Neural cell (in vitro differentiated cells): Measurements from ENCODE around the gene RERE. TPM values are rescaled to one million over a fixed set of nuclear protein-coding genes. Genes with fewer than 3 reads are reported as not detected.

ENCODE experiments used
- H2AFZ ChIP-seq: fragments of 200-600, 300-800 bp; sonication (generic), shearing (Covaris generic); 2 replicates; pipeline ENCODE4 v1.6.0; 2014; ENCODE audit warnings: low read depth, mild to moderate bottlenecking, antibody characterized with exemption, low read length, moderate library complexity
- H3F3A ChIP-seq: fragments of 200-600 bp; shearing (Covaris generic); 2 replicates; pipeline ENCODE4 v1.6.1; 2016; ENCODE audit warnings: mild to moderate bottlenecking, moderate library complexity, mixed read lengths, antibody characterized with exemption, low read length; ENCODE audit not compliant: insufficient read depth, poor library complexity, severe bottlenecking
- H3K27ac ChIP-seq: fragments of 200-600, 300-800 bp; sonication (generic), shearing (Covaris generic); 2 replicates; pipeline ENCODE4 v1.5.1; 2014; ENCODE audit warnings: mild to moderate bottlenecking, low read length, moderate library complexity
- H3K27me3 ChIP-seq: fragments of 300-800, 200-600 bp; sonication (generic), shearing (Covaris generic); 2 replicates; pipeline ENCODE4 v1.6.0; 2014; ENCODE audit warnings: mild to moderate bottlenecking, low read depth, low read length, moderate library complexity; ENCODE audit not compliant: insufficient read depth
- H3K36me3 ChIP-seq: fragments of 300-800, 200-600 bp; sonication (generic), shearing (Covaris generic); 2 replicates; pipeline ENCODE4 v1.5.1; 2014; ENCODE audit warnings: mild to moderate bottlenecking, antibody characterized with exemption, low read length, moderate library complexity; ENCODE audit not compliant: insufficient read depth
- H3K4me2 ChIP-seq: fragments of 300-800, 200-600 bp; sonication (generic), shearing (Covaris generic); 2 replicates; pipeline ENCODE4 v1.6.0; 2014; ENCODE audit warnings: mild to moderate bottlenecking, low read length
- H3K4me3 ChIP-seq: fragments of 300-800, 200-600 bp; sonication (generic), shearing (Covaris generic); 2 replicates; pipeline ENCODE4 v1.5.1; 2014; ENCODE audit warnings: mild to moderate bottlenecking, low read length, moderate library complexity
- H3K79me2 ChIP-seq: fragments of 200-600 bp; shearing (Covaris generic); replicated peaks from 2 replicates; pipeline ENCODE4 v1.6.0; 2014; ENCODE audit warnings: mild to moderate bottlenecking, low read length, moderate library complexity; ENCODE audit not compliant: insufficient read depth
- H3K9ac ChIP-seq: fragments of 300-800, 200-600 bp; sonication (generic), shearing (Covaris generic); 2 replicates; pipeline ENCODE4 v1.6.1; 2016; ENCODE audit warnings: mild to moderate bottlenecking, low read length, mixed read lengths
- H3K9me2 ChIP-seq: fragments of 200-600 bp; shearing (Covaris generic); 2 replicates; pipeline ENCODE4 v1.6.1; 2016; ENCODE audit warnings: mild to moderate bottlenecking, low read length, mixed read lengths; ENCODE audit not compliant: insufficient read depth
- H3K9me3 ChIP-seq: fragments of 200-600, 300-800 bp; sonication (generic), shearing (Covaris generic); 2 replicates; pipeline ENCODE4 v1.6.1; 2016; ENCODE audit warnings: mild to moderate bottlenecking, mixed run types, low read length, moderate library complexity, mixed read lengths
- H4K20me1 ChIP-seq: fragments of 200-600 bp; shearing (Covaris generic); 2 replicates; pipeline ENCODE4 v1.6.1; 2016; ENCODE audit warnings: mild to moderate bottlenecking, mixed run types; ENCODE audit not compliant: insufficient read depth
- EP300 ChIP-seq: fragments of 450-650 bp; conservative IDR thresholded peaks from 2 replicates; pipeline ENCODE4 v1.6.1; 2014; ENCODE audit warnings: antibody characterized with exemption, mild to moderate bottlenecking, moderate library complexity; ENCODE audit not compliant: poor library complexity, severe bottlenecking
- EZH2 ChIP-seq: fragments of 200-600, 300-800 bp; shearing (Covaris generic), sonication (generic); IDR thresholded peaks from 2 replicates; pipeline ENCODE4 v1.6.1; 2014; ENCODE audit warnings: antibody characterized with exemption, low read length, borderline replicate concordance, mild to moderate bottlenecking; ENCODE audit not compliant: insufficient read depth, poor library complexity, severe bottlenecking
- MXI1 ChIP-seq: fragments of 450-650 bp; conservative IDR thresholded peaks from 2 replicates; pipeline ENCODE4 v1.6.1; 2014; ENCODE audit warnings: antibody characterized with exemption, mild to moderate bottlenecking; ENCODE audit not compliant: poor library complexity, severe bottlenecking
- POLR2AphosphoS5 ChIP-seq: IDR thresholded peaks from 2 replicates; pipeline ENCODE4 v1.6.1; 2012
- RAD21 ChIP-seq: fragments of 450-650 bp; conservative IDR thresholded peaks from 2 replicates; pipeline ENCODE4 v1.6.1; 2014; ENCODE audit warnings: antibody characterized with exemption, mild to moderate bottlenecking, moderate library complexity
- REST ChIP-seq: IDR thresholded peaks from 2 replicates; pipeline ENCODE4 v1.6.1; 2012; ENCODE audit warnings: borderline replicate concordance
- SMC3 ChIP-seq: fragments of 450-650 bp; conservative IDR thresholded peaks from 2 replicates; pipeline ENCODE4 v1.6.1; 2014; ENCODE audit warnings: antibody characterized with exemption, mild to moderate bottlenecking, moderate library complexity; ENCODE audit not compliant: poor library complexity
- TAF1 ChIP-seq: IDR thresholded peaks from 2 replicates; pipeline ENCODE4 v1.6.1; 2012; ENCODE audit warnings: low read depth
- polyA plus RNA-seq: library from polyadenylated mRNA; depleted of rRNA; stranded (reverse); fragments of >200 nt; gene quantifications from 2 replicates; pipeline ENCODE4 v1.2.3, GENCODE V29; 2014
- TF ChIP-seq, protein P1 (sequence below): fragments of 450-650 bp; IDR thresholded peaks from 2 replicates; pipeline ENCODE4 v1.5.1; 2014; ENCODE audit warnings: antibody characterized with exemption, mild to moderate bottlenecking, moderate library complexity; ENCODE audit not compliant: poor library complexity, severe bottlenecking

The RERE gene
- polyA plus RNA-seq, 1 donor from 2014 or later = 21.0 TPM

- H3K9me3 ChIP-seq = no peaks in the 10 kb centered on the region
- H3K4me2 ChIP-seq = no peak overlapping the region
- no peak overlapping the region for H3K27ac ChIP-seq
- H3K9ac ChIP-seq = no peak overlapping the region
- H3F3A ChIP-seq = no peaks in the 10 kb centered on the region
- no peak overlapping the region for H2AFZ ChIP-seq
- no peaks in the 10 kb centered on the region for H3K36me3 ChIP-seq
- H3K79me2 ChIP-seq = peaks cover 76% of the 10 kb centered on the region
- H3K27me3 ChIP-seq = no peaks in the 10 kb centered on the region
- TF ChIP-seq MXI1 (no peak), SMC3 (no peak), RAD21 (no peak), EZH2 (no peak), TAF1 (no peak), POLR2AphosphoS5 (no peak), REST (no peak), EP300 (no peak)
- TF ChIP-seq, protein P1, sequence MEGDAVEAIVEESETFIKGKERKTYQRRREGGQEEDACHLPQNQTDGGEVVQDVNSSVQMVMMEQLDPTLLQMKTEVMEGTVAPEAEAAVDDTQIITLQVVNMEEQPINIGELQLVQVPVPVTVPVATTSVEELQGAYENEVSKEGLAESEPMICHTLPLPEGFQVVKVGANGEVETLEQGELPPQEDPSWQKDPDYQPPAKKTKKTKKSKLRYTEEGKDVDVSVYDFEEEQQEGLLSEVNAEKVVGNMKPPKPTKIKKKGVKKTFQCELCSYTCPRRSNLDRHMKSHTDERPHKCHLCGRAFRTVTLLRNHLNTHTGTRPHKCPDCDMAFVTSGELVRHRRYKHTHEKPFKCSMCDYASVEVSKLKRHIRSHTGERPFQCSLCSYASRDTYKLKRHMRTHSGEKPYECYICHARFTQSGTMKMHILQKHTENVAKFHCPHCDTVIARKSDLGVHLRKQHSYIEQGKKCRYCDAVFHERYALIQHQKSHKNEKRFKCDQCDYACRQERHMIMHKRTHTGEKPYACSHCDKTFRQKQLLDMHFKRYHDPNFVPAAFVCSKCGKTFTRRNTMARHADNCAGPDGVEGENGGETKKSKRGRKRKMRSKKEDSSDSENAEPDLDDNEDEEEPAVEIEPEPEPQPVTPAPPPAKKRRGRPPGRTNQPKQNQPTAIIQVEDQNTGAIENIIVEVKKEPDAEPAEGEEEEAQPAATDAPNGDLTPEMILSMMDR = no peak
- H4K20me1 ChIP-seq = peaks cover 8% of the 10 kb centered on the region
- no peak overlapping the region for H3K4me3 ChIP-seq
- H3K9me2 ChIP-seq = no peaks in the 10 kb centered on the region
Measured at GRCh38 chr1:8652467-8653046, 164.9 kb downstream of the RERE start.

DNA sequence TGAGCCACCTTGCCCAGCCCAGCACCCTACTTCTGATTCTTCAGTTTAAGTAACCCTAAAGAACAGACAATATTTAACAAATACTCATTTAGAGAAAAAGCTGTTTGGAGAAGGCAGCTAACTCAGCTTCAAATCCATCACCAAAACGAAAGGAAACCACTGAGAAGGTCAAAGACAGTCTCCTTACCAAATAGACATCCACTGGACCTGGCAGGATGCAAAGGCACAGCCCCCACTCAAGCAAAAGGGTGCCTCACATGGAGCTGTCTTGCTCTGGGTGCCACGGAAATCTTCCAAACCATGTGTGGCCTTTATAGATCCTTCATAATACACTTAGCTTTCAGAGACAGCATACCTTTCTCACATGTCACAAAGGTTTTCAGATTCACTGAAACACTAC lies 165.5 kb downstream of the RERE start:
- Histone ChIP-seq H3K27me3 (no peaks in the 10 kb centered on the region), H3K4me3 (no peak overlapping the region), H3K4me2 (no peak overlapping the region), H3K9me2 (no peaks in the 10 kb centered on the region), H3K9me3 (no peaks in the 10 kb centered on the region), H3K36me3 (no peaks in the 10 kb centered on the region), H4K20me1 (peaks cover 8% of the 10 kb centered on the region), H3K79me2 (peaks cover 80% of the 10 kb centered on the region), H3K27ac (no peak overlapping the region), H3F3A (no peaks in the 10 kb centered on the region), H3K9ac (no peak overlapping the region), H2AFZ (no peak overlapping the region)
- TF ChIP-seq SMC3 (no peak), TAF1 (no peak), REST (no peak), EP300 (no peak), RAD21 (no peak), EZH2 (no peak), MXI1 (no peak), POLR2AphosphoS5 (no peak)
- TF ChIP-seq, protein P1 = no peak
